ENCODE data around the gene SS18L1.

Gene SS18L1

GRCh38 chr20:62120365-62120762 is 23.2 kb upstream of the SS18L1 start:
- DNase-seq (ENCODE audit: low read depth) = no peak

DNA sequence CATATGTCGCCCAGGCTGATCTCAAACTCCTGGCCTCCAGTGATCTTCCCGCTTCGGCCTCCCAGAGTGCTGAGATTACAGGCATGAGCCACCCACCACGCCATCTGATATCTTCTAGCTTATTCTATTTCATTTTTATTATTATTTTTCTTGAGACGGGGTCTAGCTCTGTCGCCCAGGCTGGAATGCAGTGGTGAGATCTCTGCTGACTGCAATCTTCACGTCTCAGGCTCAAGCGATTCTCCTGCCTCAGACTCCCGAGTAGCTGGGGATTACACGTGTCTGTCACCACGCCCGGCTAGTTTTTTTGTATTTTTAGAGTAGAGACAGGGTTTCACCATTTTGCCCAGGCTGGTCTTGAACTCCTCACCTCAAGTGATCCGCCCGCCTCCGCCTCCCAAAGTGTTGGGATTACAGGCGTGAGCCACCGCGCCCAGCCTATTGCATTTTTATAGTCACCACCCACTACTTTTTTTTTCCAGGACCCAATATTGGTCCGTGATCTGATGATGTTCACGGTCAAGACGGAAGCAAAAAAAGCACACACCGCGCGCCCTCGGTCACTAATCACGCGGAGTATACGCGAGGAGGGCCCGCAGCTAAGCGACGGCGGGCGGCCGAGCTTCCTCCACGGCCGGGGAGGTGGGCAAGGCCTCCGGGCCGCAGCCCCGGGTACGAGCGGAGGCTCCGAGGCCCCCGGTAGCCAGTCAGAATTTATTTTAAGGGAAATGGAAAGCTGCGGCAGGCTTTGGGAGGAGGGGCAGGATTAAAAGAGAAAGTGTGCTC is 22.4 kb upstream of the SS18L1 start:
- DNase-seq (ENCODE audit: low read depth) = no peak

DNA sequence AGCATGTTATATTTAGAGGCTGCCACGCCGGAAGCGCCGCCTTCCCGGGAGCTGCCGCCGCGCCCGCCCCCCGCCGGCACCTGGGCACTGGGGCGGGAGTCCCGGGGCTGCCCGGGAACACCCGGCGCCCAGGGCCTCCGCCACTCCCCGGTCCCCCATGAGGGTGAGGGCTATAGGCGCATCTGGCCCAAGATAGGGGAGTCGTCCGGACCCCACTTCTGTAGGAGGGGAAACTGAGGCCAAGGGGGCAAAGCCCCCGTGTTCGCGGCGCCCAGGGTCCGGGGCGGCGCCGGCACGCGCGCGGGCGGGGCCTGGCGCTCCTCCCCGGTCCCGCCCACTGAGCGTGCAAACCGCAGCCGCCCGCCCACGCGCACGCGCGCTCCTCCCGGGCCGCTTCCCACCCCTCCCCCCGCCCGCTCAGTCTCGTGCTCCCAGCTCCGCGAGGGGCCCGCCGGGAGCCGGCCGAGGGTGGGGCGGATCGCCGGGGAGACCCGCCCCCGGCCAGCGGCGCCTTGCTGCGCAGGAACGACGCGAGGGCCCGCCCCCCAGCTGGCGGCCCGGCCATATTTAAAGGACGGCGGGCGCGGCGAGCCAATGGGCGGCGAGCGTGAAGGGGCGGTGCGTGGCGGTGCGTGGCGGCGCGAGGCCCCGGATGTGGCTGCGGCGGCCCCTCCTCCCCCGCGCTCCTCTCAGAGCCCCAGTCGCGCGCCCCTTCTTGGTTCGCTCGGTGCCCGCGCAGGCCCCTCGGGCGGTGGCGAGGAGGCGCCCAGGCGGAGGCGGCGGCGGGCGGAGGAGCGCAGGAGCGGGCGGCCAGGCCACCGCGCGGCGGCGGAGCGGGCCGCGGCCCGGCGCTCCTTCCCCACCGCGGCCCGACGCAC is 21.6 kb upstream of the SS18L1 start, which contains the start of gene LSM14B:
Gene LSM14B, plus strand, starts transcription at position 700 of the 878 bp plus-strand sequence. CDS start 192 bp downstream, outside the sequence.
- peak; percentile 66 for DNase-seq (ENCODE audit: low read depth)

DNA sequence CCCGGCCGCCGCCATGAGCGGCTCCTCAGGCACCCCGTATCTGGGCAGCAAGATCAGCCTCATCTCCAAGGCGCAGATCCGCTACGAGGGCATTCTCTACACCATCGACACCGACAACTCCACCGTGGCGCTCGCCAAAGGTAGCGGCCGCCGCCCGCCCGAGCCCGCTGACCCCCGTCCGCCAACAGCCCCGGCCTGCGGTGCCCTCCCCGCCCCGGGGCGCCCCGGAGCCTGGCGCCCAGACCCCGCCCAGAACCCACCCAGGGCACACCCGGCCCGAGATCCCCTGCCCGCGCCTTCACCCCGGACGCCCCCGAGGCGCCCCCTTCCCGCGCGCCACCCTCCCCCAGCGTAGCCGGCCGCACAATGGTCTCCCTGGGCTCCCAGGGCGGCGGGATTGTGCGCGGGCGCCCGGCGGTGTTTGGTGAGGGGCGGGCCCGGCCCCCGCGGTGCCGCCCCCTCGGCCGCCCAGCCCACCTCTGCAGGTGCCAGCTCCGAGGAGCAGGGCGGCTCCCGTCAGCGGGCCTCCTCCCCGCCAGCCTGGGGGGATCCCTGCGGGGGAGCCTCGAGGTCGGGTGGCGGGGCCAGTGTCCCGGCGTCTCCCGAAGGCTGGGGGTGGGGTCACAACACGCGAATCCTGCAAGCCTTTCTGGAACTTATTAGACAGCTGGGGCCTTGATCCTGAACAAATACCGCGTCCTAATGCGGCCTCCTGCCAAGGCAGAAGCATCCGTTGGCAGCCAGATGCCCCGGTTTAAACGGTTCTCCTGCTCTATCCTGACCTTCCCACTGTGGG is 20.7 kb upstream of the SS18L1 start:
- no peak for DNase-seq (ENCODE audit: low read depth)

DNA sequence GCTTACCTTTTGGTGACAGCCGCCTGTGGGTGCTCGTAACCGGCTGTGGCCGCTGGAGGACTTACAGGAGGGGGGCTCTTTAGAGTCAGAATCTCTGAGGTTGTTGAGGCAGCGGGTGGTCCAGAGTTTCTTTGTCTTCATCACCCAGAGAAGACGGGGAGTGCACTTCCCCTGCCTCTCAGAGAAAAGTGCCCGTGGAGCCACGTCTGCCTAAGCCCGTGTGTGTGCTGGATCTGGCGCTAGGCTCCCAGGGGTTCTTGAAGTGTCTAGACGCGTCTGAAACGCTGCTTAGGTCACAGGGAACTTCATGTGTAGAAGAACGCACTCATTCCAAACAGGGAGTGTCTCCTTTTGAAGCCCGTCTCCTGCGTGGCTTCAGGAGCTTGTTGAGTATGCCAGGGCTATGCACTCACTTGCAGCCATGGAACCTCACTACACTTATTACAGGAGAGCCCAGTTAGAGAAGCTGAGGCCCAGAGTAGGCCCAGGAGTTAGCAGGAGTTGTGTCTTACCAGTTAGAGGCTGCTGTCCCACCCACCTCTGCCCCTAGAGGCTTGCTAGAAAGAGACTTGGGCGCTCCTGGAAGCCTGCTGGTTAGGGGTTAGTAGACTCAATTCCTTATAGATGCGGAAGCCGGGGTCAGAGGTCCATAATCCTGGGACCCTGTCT is 20.0 kb upstream of the SS18L1 start:
- no peak for DNase-seq (ENCODE audit: low read depth)

GRCh38 chr20:62126141-62126540 is 17.4 kb upstream of the SS18L1 start:
- no peak for DNase-seq (ENCODE audit: low read depth)

GRCh38 chr20:62127799-62128198 is 15.8 kb upstream of the SS18L1 start:
- DNase-seq (ENCODE audit: low read depth) = no peak

DNA sequence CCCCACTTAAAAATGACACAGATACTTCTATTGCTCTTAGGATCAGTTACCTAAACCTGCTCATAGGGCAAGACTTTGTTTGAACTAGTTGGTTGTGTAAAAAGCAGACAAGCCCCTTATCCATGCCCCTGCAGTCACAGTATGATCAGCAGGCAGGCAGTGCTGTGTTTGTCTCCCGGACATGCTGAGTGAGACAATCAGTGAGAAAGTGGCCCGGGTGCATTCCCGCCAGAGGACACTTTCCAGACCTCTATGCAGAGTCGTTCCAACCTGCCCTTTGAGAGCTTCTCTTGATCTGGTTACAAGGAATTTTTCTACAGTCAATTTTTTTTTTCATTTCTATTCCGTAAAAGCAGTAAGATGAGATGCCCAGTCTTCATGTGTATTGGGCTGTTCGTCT is 15.1 kb upstream of the SS18L1 start:
- DNase-seq (ENCODE audit: low read depth) = no peak

DNA sequence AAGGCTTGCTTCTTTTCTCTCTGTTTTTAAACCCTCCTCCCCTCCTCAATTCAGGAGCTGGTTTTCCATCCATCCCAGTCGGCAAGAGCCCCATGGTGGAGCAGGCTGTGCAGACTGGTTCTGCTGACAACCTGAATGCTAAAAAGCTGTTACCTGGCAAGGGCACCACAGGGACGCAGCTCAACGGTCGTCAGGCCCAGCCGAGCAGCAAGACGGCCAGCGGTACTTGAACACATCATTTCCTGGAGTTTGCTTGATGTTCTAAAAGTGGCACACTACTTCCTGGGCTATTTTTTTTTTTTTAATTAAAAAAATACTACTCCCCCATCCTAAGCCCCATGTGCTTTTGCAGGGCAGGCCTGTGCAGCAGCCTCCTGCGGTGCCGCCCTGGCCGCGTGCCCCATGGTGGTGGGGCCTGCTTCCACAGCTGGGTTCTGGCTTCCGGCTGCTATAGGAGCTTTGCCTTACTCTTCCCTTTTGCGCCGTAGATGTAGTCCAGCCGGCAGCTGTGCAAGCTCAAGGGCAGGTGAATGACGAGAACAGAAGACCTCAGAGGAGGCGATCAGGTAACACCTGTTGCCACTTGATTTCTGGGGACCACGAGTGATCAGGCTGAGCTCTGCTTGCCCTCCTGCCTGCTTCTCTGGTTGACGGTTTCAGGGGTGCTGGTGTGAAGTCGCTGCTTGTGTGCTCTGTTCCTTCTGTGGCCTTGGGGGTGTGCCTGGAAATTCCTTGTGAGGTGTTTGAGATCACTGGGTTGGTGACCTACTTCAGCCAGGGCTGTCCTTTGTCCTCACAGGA is 13.6 kb upstream of the SS18L1 start:
- no peak for DNase-seq (ENCODE audit: low read depth)

DNA sequence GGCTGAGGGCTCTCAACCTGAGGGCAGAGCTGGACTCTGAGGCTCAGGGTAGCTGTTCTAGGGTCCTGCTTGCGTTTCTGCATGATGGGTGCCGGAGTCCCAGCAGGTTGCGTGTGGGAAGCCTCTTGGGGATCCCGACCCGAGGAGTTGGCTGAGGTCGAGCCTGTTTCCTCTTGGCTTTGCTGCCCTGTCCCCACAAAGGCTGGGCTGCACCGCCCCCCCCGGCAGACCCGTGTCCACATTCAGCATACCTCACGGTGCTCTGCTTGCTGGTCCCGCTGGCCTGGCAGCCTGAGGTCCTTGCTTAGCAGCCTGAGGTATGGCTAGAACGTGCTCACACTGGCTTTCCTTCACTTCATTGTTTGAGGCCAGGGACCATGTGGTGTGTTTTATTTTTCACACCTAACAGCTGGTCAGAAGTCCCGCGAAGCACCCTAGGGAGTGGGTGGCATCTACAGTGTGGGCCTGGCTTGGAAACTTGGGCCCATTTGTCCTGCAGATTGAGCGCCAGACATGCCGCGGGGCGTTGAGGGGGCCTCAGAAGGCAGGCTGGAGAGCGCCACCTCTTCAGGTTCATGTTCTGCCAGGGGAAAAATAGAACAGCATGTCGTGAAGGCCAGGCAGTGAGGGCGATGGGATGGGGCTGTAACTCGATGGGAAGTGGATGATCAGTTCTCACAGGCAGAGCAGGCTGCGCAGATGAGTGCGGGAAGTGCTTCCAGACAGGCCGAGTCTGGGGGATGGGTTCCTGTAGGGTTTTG is 11.8 kb upstream of the SS18L1 start:
- no peak for DNase-seq (ENCODE audit: low read depth)

DNA sequence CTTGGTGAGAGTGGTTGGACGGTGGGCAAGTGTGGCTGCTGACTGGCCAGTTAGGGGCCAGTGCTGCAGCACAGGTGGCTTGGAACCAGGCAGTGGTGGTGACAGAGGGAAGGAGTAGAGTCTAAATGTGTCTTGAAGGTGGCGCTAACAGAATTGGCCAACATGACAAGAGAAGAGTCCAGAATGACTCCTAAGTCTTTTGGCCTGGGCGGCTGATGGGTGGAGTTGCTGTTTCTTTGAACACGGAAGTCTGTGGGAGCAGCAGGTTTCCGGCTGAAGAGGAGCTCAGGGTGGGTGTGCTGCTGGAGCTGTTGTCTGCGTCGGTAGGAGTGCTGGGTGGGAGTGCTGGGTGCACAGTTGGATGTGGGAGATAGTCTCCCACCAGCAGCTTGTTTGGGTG is 11.1 kb upstream of the SS18L1 start:
- no peak for DNase-seq (ENCODE audit: low read depth)

- no peak for DNase-seq (ENCODE audit: low read depth)
Observed at GRCh38 chr20:62133051-62133845, 10.3 kb upstream of the SS18L1 start.

DNA sequence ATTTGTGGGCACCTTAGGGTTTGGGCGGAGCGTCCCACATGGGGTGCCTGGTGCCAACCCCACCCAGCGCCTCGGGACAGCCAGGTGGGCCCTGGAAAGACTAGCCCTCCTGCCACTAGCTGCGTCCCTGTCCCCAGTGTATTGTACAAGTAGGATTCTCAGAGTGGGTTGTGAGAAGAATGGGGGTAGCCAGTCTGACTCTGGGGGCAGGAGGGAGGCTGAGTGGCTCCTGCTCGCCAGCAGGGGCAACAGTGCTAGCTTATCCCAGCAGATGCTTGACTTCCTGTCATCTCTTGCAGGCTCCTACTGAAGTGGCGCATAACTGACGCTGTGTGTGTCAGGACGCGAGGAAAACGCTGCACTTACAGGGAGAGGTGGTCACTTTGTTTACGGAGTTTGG is 9.7 kb upstream of the SS18L1 start:
- DNase-seq (ENCODE audit: low read depth) = no peak

- DNase-seq (ENCODE audit: low read depth) = no peak
Observed at GRCh38 chr20:62134735-62135231, 8.8 kb upstream of the SS18L1 start.

DNA sequence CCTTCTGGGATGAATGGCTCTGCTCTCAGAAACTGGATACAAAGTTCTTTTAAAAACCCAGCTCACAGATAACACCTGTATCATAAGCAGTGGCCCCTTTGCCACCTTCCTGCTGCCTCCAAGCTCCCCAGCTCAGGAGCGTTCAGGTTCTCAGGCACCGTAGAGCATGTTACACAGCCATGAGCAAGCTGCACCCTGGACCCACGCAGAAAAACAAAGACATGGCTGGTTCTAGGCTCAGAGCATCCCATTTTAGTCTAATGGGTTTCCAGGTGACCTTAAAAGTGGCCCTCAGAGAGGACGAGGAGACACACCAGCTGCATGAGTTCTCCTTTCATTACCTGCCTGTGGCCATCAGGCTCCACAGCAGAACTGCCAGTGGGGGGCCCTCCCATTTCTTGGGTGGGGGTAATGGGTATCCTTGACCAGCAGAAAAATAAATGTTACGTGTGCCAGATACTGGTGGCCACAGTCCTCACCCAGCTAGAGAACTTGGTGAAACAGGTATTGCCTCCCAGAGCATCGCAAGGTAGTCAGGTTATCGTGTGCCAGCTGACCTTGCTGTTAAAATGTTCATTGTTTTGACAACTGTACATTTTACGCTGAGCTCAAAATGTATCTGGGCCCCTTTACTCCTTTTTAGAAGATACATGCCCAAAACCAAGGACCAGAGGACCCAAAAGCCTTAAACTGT is 7.8 kb upstream of the SS18L1 start:
- DNase-seq (ENCODE audit: low read depth) = no peak

DNA sequence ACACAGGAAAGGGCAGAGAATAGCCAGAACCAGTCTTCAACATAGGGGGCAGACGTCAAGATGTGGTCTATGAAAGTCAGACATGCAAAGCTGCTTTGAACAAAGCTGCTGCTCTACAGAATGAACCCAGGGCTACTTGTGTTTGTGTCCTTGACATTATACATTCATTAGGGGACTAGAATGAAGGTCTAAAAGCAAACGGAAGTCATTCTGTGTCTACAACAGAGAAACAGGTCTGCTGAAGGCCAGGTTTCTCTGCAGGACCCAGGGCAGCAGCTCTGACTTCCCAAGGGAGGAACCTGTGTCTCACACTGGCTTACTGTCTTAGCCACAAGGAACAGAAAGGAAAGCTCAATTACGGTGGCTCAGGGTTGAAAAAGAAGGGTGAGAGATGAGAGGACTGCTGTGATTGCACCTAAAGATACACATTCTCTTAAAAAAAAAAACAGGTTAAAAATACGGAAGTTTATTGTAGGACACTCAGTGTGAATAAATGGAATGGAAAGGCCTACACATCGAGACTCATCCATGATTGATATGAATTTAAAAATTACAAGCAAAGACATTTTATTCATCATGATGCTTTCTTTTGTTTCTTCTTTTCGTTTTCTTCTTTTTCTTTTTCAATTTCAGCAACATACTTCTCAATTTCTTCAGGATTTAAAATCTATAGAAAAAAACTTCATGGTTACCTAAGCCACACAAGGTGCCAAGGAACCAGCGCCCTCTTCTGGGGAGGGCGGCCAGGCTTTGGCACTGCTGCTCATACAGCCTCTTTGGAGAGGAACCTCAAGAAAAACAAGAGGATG is 7.1 kb upstream of the SS18L1 start:
- DNase-seq (ENCODE audit: low read depth) = no peak

- DNase-seq (ENCODE audit: low read depth) = no peak
Observed at GRCh38 chr20:62137092-62137384, 6.5 kb upstream of the SS18L1 start.

Data from GM04503 (cell line).